ENCODE results near the gene PSMG3. TPM values are rescaled to one million over a fixed set of nuclear protein-coding genes. Genes with fewer than 3 reads are reported as not detected.
A peak's percentile ranks its signal among the peaks of the same experiment; 100 is the strongest.

Gene PSMG3, protein sequence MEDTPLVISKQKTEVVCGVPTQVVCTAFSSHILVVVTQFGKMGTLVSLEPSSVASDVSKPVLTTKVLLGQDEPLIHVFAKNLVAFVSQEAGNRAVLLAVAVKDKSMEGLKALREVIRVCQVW
- 19.7 TPM for total RNA-seq
- long read RNA-seq, transcript PSMG3-203 (3 exons, 774 nt) = minor isoform, 5 of 19 reads
- long read RNA-seq, transcript PSMG3-202 (2 exons, 1,391 nt) = major isoform, 6 of 19 reads
- long read RNA-seq, partial matches to known transcripts = 0 of 19 reads
- long read RNA-seq, other reads (novel, unspliced or antisense) = 5 of 19 reads

DNA sequence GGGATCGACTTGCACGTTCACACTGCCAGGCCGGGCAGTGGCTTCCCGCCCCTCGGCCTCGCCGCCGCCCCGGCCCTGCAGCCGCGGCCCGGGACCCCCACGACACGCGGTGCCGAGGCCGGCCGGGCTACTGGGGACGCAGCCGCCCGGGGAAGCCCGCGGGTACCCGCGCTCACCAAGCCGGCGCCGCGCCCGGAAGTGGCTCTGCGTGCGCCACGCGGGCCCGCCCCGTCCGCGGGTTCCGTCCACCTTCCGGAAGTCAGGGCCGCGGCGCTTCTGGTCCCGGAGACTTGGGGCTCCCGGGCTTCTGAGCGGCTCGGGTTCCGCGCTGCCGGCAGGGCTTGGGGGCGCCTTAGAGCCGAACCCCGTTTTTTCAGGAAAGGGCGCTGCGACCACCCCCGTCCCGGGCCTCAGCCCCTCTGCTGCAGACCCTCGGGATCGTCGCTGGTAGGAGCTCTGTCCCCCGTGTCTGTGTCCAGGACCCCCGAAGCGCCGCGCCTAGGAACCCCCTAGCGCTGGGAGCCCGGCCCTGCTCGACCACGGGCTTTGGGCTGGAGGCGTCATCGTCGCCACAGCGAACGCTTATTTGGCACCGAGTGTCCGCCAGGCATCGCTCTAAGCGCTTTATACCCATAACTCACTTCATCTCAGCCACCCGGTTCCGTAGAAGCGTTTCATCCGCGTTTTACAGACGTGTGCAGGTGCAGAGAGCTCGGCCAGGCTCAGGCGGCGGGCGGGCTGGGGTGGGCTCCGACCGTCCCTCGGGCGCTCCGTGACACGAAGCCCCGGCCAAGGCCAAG lies at the start of gene PSMG3:
PSMG3 (minus strand) TSS at position 200 of the 800 bp plus-strand sequence. CDS start 693 bp downstream, outside the sequence.
- Histone ChIP-seq H3K36me3 (peaks cover 18% of the 10 kb centered on the region), H3K27me3 (ENCODE audit: low read depth) (no peaks in the 10 kb centered on the region), H3K4me3 (peak within 1 kb of the TSS; percentile 90), H3K9me3 (no peaks in the 10 kb centered on the region), H3K27ac (peak within 1 kb of the TSS; percentile 98), H3K4me1 (peaks cover 39% of the 10 kb centered on the region)
- ATAC-seq (peak; percentile 96 to 98), DNase-seq (peak; percentile 96)
- intact Hi-C loops (cut with DNase I) = no loop called here
- TF ChIP-seq, protein P1, sequence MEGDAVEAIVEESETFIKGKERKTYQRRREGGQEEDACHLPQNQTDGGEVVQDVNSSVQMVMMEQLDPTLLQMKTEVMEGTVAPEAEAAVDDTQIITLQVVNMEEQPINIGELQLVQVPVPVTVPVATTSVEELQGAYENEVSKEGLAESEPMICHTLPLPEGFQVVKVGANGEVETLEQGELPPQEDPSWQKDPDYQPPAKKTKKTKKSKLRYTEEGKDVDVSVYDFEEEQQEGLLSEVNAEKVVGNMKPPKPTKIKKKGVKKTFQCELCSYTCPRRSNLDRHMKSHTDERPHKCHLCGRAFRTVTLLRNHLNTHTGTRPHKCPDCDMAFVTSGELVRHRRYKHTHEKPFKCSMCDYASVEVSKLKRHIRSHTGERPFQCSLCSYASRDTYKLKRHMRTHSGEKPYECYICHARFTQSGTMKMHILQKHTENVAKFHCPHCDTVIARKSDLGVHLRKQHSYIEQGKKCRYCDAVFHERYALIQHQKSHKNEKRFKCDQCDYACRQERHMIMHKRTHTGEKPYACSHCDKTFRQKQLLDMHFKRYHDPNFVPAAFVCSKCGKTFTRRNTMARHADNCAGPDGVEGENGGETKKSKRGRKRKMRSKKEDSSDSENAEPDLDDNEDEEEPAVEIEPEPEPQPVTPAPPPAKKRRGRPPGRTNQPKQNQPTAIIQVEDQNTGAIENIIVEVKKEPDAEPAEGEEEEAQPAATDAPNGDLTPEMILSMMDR (IDR thresholded peaks at IDR 0.05) = peak; percentile 32

- DNase-seq (no peak), ATAC-seq (no peak)
- intact Hi-C loops (cut with DNase I) = no loop called here
- Histone ChIP-seq H3K27me3 (ENCODE audit: low read depth) (peaks cover 13% of the 10 kb centered on the region), H3K4me3 (no peak overlapping the region), H3K27ac (no peak overlapping the region), H3K36me3 (no peaks in the 10 kb centered on the region), H3K4me1 (no peaks in the 10 kb centered on the region), H3K9me3 (no peaks in the 10 kb centered on the region)
- TF ChIP-seq, protein P1 (IDR thresholded peaks at IDR 0.05) = no peak
Measured at GRCh38 chr7:1618475-1618874, 48.6 kb upstream of the PSMG3 start.

DNA sequence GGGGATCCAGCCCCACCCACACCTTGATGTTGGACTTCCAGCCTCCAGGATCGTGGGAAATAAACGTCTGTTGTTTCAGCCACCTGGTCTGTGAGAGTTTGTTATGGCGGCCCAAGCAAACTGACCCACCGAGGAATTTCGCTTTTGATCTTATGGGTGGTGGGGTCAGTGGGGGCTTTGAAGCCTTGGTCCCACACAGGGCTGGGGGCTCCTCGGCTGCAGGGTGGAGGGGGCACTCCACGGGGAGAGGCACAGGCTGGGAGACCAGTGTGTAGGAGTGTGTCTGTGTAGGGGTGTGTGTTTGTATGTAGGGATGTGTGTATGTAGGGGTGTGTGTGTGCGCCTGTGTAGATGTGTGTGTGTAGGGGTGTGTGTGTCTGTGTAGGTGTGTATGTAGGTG lies 48.1 kb upstream of the PSMG3 start:
- TF ChIP-seq, protein P1 (IDR thresholded peaks at IDR 0.05) = no peak
- no peaks in the 10 kb centered on the region for H3K36me3 ChIP-seq

GRCh38 chr7:1616741-1617140 lies 46.9 kb upstream of the PSMG3 start:
- no peaks in the 10 kb centered on the region for H3K9me3 ChIP-seq
- no peak overlapping the region for H3K27ac ChIP-seq
- H3K36me3 ChIP-seq = no peaks in the 10 kb centered on the region
- intact Hi-C loops (cut with DNase I) = no loop called here
- peaks cover 13% of the 10 kb centered on the region for H3K27me3 ChIP-seq (ENCODE audit: low read depth)
- no peaks in the 10 kb centered on the region for H3K4me1 ChIP-seq
- H3K4me3 ChIP-seq = no peak overlapping the region
- no peak for DNase-seq
- no peak for ATAC-seq
- TF ChIP-seq, protein P1 (IDR thresholded peaks at IDR 0.05) = no peak

More for the DNA sequence above, 48.1 kb upstream of the PSMG3 start:
- Histone ChIP-seq H3K27ac (no peak overlapping the region), H3K9me3 (no peaks in the 10 kb centered on the region), H3K4me1 (no peaks in the 10 kb centered on the region), H3K4me3 (no peak overlapping the region), H3K27me3 (ENCODE audit: low read depth) (peaks cover 13% of the 10 kb centered on the region)
- ATAC-seq (no peak), DNase-seq (no peak)
- intact Hi-C loops (cut with DNase I) = no loop called here

- ATAC-seq (peak in 1 of 2 donors; percentile 67), DNase-seq (no peak)
- Histone ChIP-seq H3K4me1 (no peaks in the 10 kb centered on the region), H3K27me3 (ENCODE audit: low read depth) (peaks cover 5% of the 10 kb centered on the region), H3K4me3 (no peak overlapping the region), H3K9me3 (no peaks in the 10 kb centered on the region), H3K36me3 (no peaks in the 10 kb centered on the region), H3K27ac (no peak overlapping the region)
- TF ChIP-seq, protein P1 (IDR thresholded peaks at IDR 0.05) = no peak
- intact Hi-C loops (cut with DNase I) = no loop called here
Measured at GRCh38 chr7:1611708-1612241, 41.9 kb upstream of the PSMG3 start.

Measured in lower lobe of right lung (tissue), 2 donors.